ENCODE measurements around the gene SYT17.

GRCh38 chr16:19123535-19124178, 44.4 kb upstream of the SYT17 start:
- no peak for TF ChIP-seq CTCF (conservative IDR thresholded peaks at IDR 0.05; ENCODE audit: low read length)
- no peak for TF ChIP-seq EZH2phosphoT487 (IDR thresholded peaks at IDR 0.05; ENCODE audit: borderline replicate concordance)

Data from Loucy (cell line).